GM21423 (cell line): ENCODE measurements around the gene NYAP1.
A peak's percentile ranks its signal among the peaks of the same experiment; 100 is the strongest.
"Not testable (repeated sequence)": the region's sequence is repeated elsewhere in the genome, so short reads cannot be mapped to it uniquely, and the experiment has no call there.

Experiments
- ATAC-seq: cut with Tn5 transposase; IDR thresholded peaks from one replicate; pipeline ENCODE4 v1.9.1; 2021; ENCODE audit warnings: mild to moderate bottlenecking, moderate library complexity; ENCODE audit not compliant: unreplicated experiment

Gene NYAP1

DNA sequence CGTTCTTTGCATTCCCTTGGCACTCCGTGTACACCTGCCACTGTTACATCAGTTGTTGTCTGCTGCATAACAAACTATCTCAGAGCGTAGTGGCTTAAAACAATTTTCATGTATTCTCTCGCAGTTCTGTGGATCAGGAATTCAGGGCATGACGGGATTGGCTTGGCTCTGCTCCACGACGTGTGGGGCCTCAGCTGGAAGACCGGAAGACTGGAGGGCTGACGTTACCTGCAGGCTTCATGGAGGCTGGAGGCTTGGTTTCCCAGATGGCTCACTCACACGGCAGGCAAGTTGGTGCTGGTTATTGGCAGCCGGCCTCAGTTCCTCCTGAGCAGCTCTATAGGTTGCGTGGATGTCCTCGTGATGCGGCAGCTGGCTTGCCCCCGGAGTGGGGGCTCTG, 25.5 kb downstream of the NYAP1 start:
- ATAC-seq = no peak

DNA sequence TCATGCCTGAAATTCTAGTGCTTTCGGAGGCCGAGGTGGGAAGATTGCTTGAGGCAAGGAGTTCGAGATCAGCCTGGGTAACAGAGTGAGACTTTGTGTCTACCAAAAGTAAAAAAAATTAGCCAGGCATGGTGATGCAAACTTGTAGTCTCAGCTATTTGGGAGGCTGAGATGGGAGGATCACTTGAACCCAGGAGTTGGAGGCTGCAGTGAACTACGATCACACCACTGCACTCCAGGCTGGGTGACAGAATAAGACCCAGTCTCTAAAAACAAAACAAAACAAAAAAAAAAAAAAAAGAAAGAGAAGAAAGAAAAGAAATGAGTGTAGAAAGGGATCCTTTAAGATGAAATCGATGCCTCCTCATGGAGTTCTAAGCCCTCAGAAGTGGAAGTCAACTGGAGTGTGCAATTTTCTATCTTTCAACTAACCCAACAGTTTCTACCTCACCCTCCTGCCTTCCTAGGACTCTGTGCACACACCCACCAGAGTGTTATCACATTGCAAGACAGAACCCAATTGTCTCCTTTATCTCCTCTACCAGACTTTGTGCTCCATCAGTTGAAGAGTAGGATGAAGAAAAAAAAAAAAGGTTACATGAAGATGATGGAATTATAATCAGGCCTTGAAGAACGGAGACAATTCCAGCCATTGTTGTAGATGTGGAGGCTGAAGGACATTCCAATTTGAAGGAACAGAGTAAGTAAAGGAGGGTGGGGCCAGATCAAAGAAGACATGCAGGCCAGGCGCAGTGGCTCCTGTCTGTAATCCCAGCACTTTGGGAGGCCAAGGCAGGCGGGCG, 26.9 kb downstream of the NYAP1 start:
- ATAC-seq = no peak

DNA sequence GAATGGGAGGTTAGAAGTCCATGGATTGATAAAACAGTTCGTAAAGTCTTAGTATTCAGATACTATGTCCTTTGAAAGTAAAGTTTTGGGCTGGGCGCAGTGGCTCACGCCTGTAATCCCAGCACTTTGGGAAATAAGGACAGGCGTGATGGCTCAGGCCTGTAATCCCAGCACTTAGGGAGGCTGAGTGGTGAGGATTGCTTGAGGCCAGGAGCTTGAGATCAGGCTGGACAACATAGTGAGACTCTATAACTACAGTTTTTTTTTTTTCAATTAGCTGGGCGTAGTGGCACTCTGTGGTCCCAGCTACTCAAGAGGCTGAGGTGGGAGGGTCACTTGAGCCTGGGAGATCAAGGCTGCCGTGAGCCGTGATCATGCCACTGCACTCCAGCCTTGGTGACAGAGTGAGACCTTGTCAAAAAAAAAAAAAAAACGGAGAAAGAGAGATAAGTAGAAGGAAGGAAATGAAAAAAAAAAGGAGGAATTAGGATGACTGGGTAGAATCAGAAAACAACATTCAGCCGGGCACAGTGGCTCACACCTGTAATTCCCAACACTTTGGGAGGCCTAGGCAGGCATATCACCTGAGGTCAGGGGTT, 29.6 kb downstream of the NYAP1 start:
- no peak for ATAC-seq

DNA sequence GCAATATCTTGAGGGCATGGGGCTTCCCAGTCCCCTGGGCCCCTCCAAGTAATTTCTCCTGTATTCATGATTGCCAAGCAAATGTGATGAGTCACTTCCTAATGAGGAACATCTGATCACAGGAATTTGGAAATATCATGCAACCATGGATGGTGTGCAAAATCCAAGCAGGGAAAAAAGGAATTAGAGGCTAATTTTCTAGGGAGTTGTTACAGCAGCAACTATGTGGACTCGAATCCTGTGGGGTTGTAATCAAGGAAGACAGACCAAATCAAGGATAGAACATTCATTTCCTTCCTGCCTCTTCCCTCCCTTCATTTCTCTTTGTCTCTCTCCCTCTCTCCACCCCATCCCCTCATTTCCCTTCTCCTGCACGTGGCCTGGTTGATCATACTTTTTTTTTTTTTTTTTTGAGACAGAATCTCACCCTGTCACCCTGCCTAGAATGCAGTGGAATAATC, 31.4 kb downstream of the NYAP1 start:
- no peak for ATAC-seq

DNA sequence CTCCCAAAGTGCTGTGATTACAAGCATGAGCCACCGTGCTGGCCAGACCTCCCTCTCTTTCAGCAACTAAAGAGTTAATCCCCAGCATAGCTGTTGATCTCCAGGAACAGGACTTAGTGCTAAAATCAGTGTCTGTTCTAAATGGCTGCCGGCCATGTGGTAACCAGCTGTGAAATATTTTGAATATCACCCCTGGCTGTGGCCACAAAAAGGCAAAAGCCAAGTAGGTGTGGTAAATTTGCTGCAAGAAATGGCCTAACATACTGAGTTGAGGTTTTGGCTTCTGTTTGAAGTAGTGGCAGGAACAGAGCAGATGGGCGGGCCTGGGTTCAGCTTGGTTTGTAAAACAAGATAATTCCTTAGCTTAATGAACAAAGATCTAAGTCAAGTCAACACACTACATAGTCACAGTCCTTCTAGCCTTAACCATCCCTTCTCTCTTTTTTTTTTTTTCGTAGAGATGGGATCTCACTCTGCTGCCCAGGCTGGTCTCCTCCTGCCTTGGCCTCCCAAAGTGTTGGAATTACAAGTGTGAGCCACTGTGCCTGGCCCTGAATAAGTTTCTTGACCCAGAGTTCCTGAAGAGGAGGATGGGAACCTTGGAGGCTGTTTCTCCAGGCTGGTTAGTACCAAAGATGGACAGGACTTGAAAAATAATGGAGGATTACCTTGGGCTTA, 32.5 kb downstream of the NYAP1 start:
- peak; percentile 73 for ATAC-seq

DNA sequence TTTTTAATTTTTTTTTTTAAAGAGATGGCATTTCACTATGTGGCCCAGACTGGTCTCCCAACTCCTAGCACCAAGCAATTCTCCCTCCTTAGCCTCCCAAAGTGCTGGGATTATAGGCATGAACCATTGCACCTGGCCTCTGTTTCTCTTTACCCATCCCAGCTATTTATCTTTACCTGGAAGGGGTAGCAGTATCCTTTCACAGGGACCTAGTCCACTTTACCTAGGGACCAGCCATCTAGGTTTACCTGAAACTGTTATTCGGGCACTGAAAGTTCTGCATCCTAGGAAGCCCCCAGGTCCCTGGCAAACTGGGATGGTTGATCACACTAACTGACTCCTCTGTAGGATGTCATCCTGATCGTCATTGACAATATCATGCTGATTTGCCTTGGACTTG, 33.6 kb downstream of the NYAP1 start:
- no peak for ATAC-seq

DNA sequence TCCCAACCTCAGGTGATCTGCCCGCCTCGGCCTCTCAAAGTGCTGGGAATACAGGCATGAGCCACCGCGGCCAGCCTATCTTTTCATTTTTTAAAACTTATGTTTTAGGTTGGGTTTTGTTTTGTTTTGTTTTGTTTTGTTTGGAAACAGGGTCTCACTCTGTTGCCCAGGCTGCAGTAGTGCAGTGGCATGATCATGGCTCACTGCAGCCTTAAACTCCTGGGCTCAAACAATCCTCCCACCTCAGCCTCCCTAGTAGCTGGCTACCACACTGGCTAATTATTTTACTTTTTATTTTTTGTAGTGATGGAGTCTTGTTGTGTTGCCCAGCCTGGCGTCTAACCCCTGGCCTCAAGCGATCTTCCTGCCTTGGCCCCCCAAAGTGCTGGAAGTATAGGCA, 35.9 kb downstream of the NYAP1 start:
- no peak for ATAC-seq

DNA sequence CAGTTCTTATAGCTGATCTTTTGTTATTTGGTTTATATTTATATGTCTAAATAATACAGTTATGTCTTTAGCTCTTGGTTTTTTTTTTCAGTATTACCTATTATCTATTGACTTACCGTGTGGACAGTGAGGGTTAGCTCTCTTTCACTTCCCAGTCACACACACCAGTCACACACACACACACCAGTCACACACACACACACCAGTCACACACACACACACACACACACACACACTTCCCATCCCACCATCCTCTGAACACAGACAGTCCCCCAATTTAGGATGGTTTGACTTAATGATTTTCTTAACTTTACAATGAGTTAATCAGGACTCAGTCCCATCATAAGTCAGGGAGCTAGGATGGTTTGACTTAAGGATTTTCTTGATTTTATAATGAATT, 36.4 kb downstream of the NYAP1 start:
- no peak for ATAC-seq

DNA sequence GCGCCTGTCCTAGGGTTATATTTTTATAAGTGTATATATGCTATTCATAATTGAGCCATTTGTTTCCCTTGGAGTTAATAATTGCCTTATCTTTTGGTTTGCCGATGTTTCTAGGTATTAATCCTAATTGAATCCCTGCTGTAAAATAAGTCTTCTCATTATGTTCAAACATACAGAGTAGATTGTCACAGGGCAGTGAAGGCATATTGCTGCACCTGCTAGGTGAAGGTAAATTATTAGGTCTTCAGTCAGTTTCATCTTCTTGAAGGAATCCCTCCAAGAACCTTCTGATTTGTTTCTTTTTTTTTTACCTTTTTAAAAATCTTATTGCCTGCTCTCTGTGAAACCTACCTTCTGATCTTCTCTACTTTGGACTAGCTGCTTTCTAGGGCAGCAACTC, 37.3 kb downstream of the NYAP1 start:
- ATAC-seq = no peak

DNA sequence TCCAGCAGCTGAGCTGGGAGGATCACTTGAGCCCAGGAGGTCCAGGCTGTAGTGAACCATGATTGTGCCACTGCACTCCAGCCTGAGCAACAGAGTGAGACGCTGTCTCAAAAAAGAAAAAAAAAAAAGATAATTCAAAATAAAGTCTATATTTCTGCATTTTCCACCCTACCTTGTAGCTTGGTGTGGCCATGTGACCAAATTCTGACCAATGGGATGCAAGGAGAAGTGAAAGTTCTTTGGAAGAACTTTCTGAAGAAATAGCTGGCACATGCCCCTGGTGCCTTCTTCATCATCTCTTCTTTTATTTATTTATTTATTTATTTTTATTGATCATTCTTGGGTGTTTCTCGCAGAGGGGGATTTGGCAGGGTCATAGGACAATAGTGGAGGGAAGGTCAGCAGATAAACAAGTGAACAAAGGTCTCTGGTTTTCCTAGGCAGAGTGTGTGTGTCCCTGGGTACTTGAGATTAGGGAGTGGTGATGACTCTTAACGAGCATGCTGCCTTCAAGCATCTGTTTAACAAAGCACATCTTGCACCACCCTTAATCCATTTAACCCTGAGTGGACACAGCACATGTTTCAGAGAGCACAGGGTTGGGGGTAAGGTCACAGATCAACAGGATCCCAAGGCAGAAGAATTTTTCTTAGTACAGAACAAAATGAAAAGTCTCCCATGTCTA, 38.3 kb downstream of the NYAP1 start:
- not testable (repeated sequence) for ATAC-seq

DNA sequence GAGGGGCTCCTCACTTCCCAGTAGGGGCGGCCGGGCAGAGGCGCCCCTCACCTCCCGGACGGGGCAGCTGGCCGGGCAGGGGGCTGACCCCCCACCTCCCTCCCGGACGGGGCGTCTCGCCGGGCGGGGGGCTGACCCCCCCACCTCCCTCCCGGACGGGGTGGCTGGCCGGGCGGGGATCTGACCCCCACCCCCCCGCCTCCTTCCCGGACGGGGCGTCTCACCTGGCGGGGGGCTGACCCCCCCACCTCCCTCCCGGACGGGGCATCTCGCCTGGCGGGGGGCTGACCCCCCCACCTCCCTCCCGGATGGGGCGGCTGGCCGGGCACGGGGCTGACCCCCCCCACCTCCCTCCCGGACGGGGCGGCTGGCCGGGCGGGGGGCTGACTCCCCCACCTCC, 39.5 kb downstream of the NYAP1 start:
- ATAC-seq = not testable (repeated sequence)

DNA sequence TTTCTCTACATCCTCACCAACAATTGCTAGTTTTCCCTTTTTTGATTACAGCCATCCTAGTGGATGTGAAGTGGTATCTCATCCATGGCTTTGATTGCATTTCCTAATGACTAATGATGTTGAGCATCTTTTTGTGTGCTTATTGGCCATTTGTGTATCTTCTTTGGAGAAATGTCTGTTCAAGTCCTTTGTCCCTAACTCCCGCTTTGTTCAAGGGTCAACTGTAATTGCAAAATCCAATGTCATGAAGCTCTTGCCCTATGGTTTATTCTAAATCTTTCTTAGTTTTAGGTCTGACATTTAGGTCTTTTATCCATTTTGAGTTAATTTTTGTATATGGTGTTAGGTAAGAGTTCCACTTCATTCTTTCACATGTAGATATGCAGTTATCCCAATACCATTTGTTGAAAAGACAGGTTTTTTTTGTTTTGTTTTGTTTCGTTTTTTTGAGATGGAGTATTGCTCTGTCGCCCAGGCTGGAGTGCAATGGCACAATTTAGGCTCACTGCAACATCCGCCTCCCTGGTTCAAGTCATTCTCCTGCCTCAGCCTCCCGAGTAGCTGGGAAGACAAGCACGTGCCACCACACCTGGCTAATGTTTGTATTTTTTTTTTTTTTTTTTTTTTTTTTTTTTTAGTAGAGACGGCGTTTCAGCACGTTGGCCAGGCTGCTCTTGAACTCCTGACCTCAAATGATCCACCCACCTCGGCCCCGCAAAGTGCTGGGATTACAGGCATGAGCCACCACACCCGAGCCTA, 44.6 kb downstream of the NYAP1 start:
- not testable (repeated sequence) for ATAC-seq

DNA sequence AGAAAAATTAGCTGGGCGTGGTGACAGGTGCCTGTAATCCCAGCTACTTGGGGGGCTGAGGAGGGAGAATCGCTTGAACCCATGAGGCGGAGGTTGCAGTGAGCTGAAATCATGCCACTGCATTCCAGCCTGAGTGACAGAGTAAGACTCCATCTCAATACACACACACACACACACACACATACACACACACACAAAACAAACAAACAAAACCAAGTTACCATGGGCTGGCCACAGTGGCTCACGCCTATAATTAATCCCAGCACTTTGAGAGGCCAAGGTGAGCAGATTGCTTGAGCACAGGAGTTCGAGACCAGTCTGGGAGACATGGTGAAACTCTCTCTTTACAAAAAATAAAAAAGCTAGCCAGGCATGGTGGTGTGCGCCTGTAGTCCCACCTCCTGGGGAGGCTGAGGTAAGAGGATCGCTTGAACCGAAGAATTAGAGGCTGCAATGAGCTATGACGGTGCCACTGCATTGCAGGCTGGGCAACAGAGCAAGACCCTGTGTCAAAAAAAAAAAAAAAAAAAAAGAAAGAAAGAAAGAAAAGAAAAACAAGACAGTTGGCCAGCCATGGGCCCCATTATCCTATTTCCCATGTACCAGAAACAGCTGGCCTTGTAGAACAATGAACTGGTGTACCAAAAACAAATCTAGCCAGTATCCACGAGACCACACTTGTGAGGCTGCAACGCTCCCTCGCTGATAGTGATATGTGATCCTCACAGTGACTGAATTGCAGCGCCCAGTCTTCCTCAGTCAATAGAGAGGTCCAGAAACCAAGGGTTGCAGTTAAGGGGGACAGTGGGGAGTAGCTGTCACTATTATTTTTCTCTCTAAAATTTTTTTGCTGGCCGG, 48.7 kb downstream of the NYAP1 start:
- no peak for ATAC-seq

DNA sequence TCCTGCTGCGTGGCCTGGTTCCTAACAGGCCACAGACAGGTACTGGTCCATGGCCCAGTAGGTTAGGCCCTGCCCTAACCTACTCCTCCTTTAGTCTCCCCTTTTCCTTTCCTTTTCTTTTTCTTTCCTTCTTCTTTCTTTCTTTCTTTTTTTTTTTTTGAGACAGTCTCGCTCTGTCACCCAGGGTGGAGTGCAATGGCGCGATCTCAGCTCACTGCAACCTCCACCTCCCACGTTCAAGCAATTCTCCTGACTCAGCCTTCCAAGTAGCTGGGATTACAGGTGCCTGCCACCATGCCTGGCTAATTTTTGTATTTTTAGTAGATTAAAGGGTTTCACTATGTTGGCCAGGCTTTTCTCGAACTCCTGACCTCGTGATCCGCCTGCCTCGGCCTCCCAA, 52.3 kb downstream of the NYAP1 start:
- ATAC-seq = not testable (repeated sequence)

DNA sequence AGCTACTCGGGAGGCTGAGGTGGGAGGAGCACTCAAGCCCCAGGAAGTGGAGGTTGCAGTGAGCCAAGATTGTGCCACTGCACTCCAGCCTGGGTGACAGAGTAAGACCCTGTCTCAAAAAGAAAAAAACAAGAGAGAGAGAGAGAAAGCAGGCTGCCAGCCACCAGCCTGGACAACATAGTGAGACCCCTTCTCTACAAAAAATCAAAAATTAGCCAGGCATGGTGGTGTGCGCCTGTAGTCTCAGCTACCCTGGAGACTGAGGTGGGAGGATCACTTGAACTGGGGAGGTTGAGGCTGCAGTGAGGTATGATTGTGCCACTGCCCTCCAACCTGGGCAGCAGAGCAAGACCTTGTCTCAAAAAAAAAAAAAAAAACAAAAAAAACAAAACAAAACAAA, 53.0 kb downstream of the NYAP1 start:
- ATAC-seq = not testable (repeated sequence)

DNA sequence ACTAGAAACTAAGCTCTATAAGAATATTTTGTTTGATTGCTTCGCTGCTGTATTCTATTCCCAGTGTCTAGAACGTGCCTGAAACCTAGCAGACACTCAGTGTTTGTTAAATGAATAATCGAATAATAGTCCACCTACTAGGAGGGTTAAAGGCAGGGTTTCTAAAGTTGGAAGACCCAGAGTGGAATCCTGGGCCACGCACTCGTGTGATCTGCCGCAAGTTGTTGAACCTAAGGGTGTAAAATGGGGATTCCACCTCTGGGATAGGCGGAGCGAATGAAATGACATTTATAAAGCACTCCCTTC, 54.6 kb downstream of the NYAP1 start:
- no peak for ATAC-seq

DNA sequence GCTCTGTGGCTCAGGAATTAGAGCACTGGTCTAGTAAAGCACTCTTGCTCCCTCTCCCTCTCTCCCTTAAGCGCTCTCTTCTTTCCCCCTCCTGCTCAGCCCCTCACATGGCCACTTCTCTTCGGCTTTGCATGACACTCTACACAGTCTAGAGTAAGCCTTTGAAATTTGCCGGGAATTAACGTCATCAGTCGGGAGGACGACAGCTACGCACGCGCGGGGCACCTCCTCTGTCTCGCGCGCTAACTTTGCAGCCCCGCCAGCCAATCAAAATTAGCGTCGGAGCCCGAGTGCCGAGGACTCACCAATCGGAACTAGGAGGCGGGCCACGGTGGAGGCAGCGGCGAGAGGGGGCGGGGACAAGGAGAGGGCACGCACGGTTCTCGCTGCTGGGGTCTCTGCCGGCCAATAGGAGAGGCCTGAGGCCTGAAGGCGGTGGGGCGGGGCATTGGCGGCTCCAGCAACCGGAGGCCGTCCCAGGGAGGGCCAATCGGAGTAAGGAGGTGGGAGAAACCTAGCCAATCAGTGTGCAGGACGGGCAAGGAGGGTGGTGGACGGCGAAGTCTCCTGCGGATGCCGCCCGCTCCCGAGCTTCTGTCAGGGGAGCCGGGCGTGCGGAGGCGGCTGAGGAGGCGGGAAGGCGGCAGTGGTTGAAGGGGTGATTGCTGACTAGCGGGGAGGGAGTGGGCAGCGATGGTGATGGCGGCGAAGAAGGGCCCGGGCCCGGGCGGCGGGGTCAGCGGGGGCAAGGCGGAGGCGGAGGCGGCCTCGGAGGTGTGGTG, 55.1 kb downstream of the NYAP1 start, which contains the start of gene AGFG2:
TSS of gene AGFG2 (plus strand) at position 550 of the 782 bp plus-strand sequence. CDS start at position 694, 144 bp downstream.
- ATAC-seq = peak; percentile 96

DNA sequence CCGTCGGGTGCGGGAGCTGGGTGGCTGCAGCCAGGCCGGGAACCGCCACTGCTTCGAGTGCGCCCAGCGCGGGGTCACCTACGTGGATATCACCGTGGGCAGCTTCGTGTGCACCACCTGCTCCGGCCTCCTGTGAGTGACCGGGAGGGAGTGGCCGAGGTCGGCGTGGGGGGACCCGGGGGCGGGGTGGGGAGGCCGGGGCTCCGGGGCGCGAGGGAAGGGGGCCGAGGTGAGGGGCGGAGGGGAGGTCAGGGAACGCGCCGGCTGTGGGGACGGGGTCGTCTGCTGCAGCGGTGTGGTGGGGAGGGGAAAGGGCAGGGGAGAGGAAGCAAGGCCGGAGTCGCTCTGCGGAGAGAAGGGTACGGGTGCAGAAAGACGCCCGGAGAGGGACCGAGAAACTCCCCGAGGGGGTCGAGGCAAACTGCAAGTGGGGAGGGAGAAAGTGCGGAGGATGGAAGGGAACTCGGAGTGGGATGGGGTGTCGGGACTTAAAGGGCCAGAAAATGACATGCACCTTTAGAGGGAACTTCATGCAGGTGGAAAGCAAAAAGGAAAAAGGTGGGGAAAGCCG, 55.8 kb downstream of the NYAP1 start:
- ATAC-seq = no peak
